GM12865 (cell line): ENCODE measurements around the gene CTNNA3.

Experiments
- DNase-seq: peaks from one replicate; pipeline ENCODE4 v3.0.0; 2010; ENCODE audit warnings: low read depth
- H3K4me3 ChIP-seq: 2 replicates; pipeline ENCODE4 v1.5.1; 2011; ENCODE audit warnings: mild to moderate bottlenecking, low read depth, low read length, control low read depth
- CTCF ChIP-seq: IDR thresholded peaks from 2 replicates; pipeline ENCODE4 v1.5.1; 2011; ENCODE audit warnings: low read length, control low read depth, low read depth, inconsistent platforms; ENCODE audit not compliant: insufficient read depth; ENCODE audit errors: missing control alignments

Gene CTNNA3

GRCh38 chr10:65910209-65910608 is 1785.8 kb downstream of the CTNNA3 start:
- H3K4me3 ChIP-seq, result no peak overlapping the region
- no peak for TF ChIP-seq CTCF
- DNase-seq, result no peak

- DNase-seq, result no peak
- no peak overlapping the region for H3K4me3 ChIP-seq
- no peak for TF ChIP-seq CTCF
These were observed 1788.7 kb downstream of the CTNNA3 start for GRCh38 chr10:65907199-65907712.

GRCh38 chr10:65903620-65904019 is 1792.4 kb downstream of the CTNNA3 start:
- no peak overlapping the region for H3K4me3 ChIP-seq
- no peak for TF ChIP-seq CTCF
- no peak for DNase-seq

- no peak for TF ChIP-seq CTCF
These were observed 1795.7 kb downstream of the CTNNA3 start for GRCh38 chr10:65900271-65900670.

GRCh38 chr10:65898055-65898454 is 1797.9 kb downstream of the CTNNA3 start:
- H3K4me3 ChIP-seq, result no peak overlapping the region
- no peak for DNase-seq
- no peak for TF ChIP-seq CTCF

More at GRCh38 chr10:65900271-65900670, 1795.7 kb downstream of the CTNNA3 start:
- no peak overlapping the region for H3K4me3 ChIP-seq
- DNase-seq, result no peak

- H3K4me3 ChIP-seq, result no peak overlapping the region
These were observed 1801.0 kb downstream of the CTNNA3 start for GRCh38 chr10:65894961-65895360.

More at GRCh38 chr10:65894961-65895360, 1801.0 kb downstream of the CTNNA3 start:
- TF ChIP-seq CTCF, result no peak
- no peak for DNase-seq
